ENCODE measurements around the gene ZRANB3.

- TF ChIP-seq CTCF (IDR thresholded peaks at IDR 0.05; ENCODE audit: low read depth, low read length) = no peak
- TF ChIP-seq EZH2phosphoT487 (IDR thresholded peaks at IDR 0.05; ENCODE audit: low read depth) = no peak
Observed at GRCh38 chr2:135174049-135174809, 356.8 kb downstream of the ZRANB3 start.

Measured in OCI-LY3 (cell line).